GM08714 (cell line): ENCODE data around the gene WDR37.

Source experiments
- H3K4me3 ChIP-seq: fragments of 200-500 bp; sonication (Bioruptor generic); 2 replicates; pipeline ENCODE4 v1.5.1; 2014; ENCODE audit warnings: mild to moderate bottlenecking, low read length, inconsistent platforms
- ZNF274 ChIP-seq: IDR thresholded peaks from 2 replicates; pipeline ENCODE4 v1.6.1; 2012; ENCODE audit warnings: mild to moderate bottlenecking, low read depth, low read length

Gene WDR37

GRCh38 chr10:1074748-1075308 is 18.6 kb downstream of the WDR37 start:
- TF ChIP-seq ZNF274 = no peak
- H3K4me3 ChIP-seq = no peak overlapping the region

DNA sequence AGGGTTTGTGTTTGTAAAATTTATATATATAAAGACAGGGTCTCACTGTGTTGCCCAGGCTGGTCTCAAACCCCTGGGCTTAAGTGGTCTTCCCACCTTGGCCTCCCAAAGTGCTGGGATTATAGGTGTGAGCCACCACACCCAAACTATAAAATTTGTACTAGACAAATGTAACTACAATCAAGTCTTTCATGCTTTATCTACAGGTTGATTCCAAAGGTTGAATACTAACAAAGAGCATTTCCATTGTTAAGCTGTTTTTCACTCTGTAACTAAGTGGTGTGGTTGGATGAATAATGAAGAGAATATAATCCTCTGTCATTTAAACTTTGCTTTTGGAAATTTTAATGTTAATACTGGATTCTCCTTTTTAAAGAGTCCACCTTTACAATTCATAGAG is 22.5 kb downstream of the WDR37 start:
- H3K4me3 ChIP-seq = no peak overlapping the region
- TF ChIP-seq ZNF274 = no peak

DNA sequence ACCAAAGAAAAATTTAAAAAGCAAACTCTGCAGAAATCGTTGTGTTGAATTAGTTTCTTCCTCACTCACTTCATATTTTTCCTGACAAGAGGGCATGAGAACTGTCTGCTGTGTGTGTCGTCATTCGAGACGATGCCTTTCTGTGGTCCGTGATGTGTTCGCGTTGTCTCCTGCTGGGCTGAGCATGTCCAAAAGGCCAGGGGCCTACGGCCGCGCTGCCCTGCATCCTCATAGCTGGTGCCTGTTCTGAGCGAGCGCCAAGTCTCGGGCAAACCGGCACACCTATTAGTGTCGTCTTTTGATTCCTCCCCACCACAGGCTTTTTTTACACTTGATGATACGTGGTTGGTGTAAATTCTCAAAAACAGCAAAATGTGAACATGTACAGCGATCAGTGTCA is 27.4 kb downstream of the WDR37 start:
- no peak overlapping the region for H3K4me3 ChIP-seq
- TF ChIP-seq ZNF274 = no peak

GRCh38 chr10:1084011-1084950 is 28.1 kb downstream of the WDR37 start:
- TF ChIP-seq ZNF274 = no peak

GRCh38 chr10:1085258-1085657 is 29.1 kb downstream of the WDR37 start:
- H3K4me3 ChIP-seq = no peak overlapping the region
- no peak for TF ChIP-seq ZNF274

More at GRCh38 chr10:1084011-1084950, 28.1 kb downstream of the WDR37 start:
- no peak overlapping the region for H3K4me3 ChIP-seq

- H3K4me3 ChIP-seq = no peak overlapping the region
- TF ChIP-seq ZNF274 = no peak
Measured at GRCh38 chr10:1086787-1087186, 30.6 kb downstream of the WDR37 start.

DNA sequence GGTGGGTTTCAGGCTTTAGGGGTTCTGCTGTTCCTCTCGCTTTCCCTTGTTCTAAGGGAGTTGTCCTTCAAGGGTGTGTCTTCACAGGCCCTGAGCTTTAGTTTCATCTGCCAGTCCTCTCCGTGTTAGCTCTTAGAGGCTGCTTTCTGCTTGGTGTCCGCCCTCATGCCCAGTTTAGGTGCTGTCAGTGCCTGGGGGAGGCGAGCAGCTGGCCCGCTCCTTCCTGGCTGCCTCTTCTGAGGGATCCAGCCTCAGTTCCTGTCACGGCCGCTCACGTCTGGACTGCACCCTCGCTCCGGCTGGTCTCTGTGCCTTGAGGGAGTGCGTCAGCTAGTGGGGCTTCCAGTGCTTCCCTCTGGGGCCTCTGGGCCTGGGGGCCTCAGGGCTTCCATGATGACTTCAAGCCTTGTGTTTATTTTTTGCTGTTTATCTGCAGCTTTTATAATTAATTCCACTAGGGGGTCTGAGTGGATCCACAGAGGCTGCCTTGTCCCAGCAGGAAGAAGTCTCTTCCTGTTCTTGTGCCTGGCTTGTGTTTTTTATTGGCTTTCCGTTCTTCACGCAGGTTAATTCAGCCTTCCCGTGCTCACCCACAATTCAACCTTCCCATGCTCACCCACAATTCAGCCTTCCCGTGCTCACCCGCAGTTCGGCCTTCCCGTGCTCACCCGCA is 33.0 kb downstream of the WDR37 start:
- H3K4me3 ChIP-seq = no peak overlapping the region
- TF ChIP-seq ZNF274 = no peak

DNA sequence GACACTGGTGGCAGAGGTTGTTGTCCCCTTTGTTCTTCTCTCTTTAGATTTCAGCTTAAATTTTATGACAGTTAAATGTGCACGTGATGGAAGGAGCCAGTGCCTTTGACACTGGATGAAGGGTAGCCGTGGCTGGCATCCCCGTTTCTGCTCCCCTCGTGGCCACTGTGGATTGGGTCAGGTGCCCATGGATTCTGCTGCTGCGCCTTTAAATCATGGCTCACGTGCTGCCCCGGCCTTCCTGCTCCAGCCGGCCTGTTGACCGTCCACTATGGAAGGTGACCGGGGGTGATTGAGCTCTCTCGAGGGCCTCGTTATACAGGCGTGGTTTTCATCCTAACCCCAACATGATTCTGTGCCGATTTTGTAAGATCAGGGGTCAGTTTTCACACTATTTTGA is 34.5 kb downstream of the WDR37 start:
- H3K4me3 ChIP-seq = no peak overlapping the region

DNA sequence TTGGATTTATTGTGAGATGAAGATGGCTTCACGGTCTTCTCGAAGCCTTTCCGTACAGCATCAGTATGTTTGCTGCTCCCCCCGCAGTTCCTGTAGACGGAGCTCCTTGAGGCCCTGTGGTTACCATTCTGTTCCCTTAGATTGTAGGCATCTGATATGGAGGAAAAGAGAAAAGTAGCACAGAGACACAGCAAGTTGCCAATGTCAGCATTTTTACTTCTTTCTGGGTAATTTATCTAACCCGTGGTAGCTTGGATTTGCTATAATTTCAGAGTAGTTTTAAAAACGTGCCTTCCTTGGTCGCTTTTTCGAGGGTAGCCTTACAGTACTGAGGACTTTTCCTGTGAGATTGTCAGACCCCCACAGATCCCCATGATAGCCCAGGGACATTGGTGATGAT is 37.5 kb downstream of the WDR37 start:
- no peak for TF ChIP-seq ZNF274
- H3K4me3 ChIP-seq = no peak overlapping the region

More for the DNA sequence above, 34.5 kb downstream of the WDR37 start:
- TF ChIP-seq ZNF274 = no peak

DNA sequence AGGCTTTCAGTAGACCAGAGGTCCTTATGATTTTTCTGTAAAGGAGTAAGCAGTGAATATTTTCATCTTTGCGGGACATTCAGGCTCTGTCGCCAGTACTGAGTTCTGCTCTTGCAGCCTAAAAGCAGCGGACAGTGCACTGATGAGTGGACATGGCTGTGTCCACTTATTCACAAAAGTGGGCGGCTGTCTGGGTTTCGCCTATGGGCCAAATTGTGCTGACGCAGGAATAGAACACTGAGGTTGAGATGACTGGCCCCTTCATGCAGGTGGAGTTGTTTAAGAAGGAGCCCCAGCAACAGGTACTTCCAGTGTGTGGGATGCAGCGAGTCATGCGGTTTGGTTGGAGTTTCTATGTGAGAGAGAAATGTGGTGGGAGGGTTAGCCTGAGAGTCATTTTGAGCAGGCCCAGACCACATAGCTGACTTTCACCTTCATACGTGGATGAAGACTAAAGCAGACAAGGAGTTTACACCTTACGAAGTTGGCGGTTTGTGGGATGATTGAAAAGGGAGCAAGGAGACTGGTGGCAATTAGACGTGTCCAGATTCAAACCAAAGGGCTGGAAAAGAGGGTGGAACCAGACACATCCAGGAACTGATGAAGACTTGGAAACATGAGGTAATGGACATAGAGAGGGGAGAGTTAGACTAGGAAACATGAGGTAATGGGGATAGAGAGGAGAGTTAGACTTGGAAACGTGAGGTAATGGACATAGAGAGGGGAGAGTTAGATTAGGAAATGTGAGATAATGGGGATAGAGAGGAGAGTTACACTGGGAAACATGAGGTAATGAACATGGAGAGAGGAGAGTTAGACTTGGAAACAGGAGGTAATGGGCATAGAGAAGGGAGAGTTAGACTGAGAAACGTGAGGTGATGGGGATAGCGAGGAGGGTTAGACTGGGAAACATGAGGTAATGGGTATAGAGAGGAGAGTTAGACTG is 38.2 kb downstream of the WDR37 start:
- H3K4me3 ChIP-seq = no peak overlapping the region
- TF ChIP-seq ZNF274 = no peak

GRCh38 chr10:1095498-1095897 is 39.3 kb downstream of the WDR37 start:
- no peak for TF ChIP-seq ZNF274
- no peak overlapping the region for H3K4me3 ChIP-seq

DNA sequence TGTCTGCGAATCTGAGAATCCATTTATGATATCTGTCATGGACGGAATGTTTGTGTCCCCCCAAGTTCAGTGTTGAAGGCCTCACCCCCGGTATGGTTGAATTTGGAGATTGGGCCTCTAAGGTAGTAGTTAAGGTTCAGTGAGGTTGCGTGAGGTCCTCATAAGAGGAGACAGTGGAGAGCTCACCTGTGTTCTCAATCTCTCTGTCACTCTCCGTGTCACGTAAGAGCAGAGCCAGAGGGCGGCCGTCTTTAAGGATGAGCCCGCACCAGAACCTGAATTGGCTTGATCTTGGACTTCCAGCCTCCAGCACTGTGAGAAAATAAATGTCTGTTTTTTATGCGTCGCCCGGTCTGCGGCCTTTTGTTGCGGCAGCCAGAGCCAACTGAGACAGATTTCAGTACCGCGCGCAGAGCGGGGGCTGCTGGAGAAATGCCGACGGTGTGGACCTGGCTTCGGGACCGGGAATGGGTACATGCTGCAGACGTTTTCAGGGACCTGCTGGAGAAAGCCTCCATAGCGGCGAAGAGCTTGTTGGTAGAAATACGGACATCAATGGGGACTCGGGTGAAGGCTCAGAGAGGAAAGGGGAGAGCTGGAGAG is 40.2 kb downstream of the WDR37 start:
- no peak for TF ChIP-seq ZNF274
- H3K4me3 ChIP-seq = no peak overlapping the region

DNA sequence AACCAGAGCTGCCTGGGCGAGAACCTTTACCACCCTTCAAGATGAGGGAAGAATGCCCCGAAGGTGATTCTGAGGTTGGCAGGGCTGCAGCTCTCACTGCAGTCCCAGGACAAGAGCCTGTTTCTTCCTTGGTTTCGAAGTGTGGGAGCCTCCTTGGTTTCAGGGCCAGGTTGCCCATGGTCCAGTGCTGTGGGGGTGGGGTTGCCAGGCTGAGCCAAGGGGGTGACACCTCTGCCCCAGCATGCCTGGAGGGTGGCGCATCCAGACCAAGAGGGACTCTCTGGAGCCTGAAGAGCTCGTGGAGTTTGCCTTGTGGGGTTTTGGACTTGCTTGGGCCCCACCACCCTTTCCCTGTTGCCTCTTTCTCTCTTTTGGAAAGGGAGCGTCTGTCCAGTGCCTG is 41.3 kb downstream of the WDR37 start:
- no peak overlapping the region for H3K4me3 ChIP-seq
- no peak for TF ChIP-seq ZNF274
